Erythroblast (primary cell): Measurements from ENCODE around the gene GCK.
A peak's percentile ranks its signal among the peaks of the same experiment; 100 is the strongest.

Experiments used
- DNase-seq, 2 experiments: peaks; one replicate each; lab custom pipeline; 2025; lab: John Stamatoyannopoulos, UW
- GATA1 ChIP-seq: IDR thresholded peaks from 2 replicates; pipeline ENCODE4 v1.6.1; 2011; ENCODE audit warnings: low read depth, mild to moderate bottlenecking, control low read depth, low read length, moderate library complexity
- POLR2A ChIP-seq: IDR thresholded peaks from 2 replicates; pipeline ENCODE4 v1.6.1; 2011; ENCODE audit warnings: mild to moderate bottlenecking, low read length

GCK gene

GRCh38 chr7:44218418-44219201, 29.4 kb upstream of the GCK start:
- DNase-seq, result no peak
- no peak for TF ChIP-seq POLR2A
- TF ChIP-seq GATA1, result no peak

DNA sequence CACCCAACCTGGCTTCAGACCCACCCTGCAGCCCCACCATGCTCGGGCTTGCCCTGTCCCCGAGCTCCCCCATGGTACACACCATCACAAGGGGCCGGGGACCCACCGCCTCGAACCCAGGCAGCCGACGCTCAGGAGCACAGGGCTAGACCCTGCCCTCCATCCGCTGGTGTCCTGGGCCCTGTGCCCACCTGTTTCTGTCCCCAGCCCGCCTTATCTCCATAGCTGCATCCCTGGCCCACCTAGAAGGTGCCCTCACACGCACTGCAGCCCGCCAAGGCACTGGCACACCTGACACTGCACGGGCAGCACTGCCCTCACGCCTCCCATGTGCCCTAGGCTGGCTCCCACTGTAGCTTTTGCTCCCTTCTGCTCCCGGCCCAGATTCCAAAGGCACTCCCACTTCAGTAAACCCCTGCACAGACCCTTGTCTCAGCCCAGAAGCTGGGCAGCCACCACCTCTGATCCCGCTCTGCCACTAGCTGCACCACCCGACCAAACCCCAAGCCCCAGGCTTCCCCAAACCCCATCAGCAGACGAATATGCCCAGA, 28.7 kb upstream of the GCK start:
- no peak for DNase-seq
- TF ChIP-seq GATA1 (no peak), POLR2A (no peak)

- DNase-seq, result no peak
- TF ChIP-seq GATA1 (no peak), POLR2A (no peak)
These were observed 28.0 kb upstream of the GCK start for GRCh38 chr7:44217223-44217714.

GRCh38 chr7:44216521-44217222, 27.4 kb upstream of the GCK start:
- no peak for DNase-seq
- TF ChIP-seq GATA1 (no peak), POLR2A (no peak)

GRCh38 chr7:44216019-44216418, 26.8 kb upstream of the GCK start:
- TF ChIP-seq GATA1 (no peak), POLR2A (no peak)
- no peak for DNase-seq

GRCh38 chr7:44215531-44215930, 26.3 kb upstream of the GCK start:
- TF ChIP-seq POLR2A, result no peak
- TF ChIP-seq GATA1, result no peak
- DNase-seq, result no peak

DNA sequence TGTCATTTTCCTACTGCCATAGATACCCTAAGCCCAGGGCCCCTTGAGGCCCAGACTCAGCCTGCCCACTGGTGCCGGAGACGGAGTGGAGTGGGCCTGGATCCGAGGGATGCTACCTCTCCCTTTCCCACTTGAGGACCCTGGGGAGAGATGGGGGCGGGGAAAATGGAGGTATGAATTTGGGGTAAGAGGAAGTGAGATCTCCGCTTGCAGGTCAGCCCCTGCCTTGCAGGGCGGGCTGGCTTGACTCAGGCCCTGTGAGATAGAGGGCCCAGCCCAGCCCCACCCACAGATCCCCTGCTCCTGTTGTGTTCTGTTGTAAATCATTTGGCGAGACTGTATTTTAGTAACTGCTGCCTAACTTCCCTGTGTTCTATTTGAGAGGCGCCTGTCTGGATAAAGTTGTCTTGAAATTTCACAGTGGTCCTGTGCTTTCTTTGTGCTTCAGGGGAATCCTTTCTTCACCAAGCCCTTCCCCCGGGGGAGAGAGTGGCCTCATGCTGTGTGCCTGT, 24.7 kb upstream of the GCK start:
- DNase-seq, result peak; percentile 35 to 38
- TF ChIP-seq POLR2A, result no peak
- TF ChIP-seq GATA1, result no peak

DNA sequence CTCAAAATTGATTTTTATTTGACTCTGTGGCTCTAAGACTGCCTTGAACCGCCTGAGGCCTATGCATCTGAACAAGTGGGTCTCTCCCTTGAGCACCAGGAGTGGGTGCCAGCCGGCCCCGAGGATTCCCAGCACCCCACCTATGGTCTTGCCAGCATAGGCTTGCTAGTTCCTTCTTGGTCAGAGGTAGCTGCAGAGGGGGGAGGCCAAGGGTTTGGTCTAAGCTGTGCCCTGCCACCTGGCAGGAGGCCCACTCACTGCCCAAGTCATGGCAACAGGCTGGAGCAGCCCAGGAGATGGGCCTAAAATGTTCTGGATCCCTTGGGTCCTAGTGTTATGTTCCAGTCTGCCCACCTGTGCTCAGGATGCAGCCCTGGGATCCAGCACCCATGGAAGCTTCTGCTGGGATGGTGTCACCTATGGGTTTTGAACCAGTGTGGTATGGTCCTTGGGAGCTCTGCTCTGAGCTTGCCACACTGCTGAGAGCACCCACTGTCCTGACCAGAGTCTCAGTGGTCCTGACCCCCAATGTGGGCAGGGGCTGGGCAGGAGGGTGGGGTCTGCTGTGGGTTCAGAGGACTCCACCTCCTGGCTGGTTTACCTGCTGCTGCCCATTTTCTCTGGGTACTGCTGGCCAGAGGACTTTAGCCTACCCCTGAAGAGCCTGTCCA, 24.1 kb upstream of the GCK start:
- TF ChIP-seq GATA1, result no peak
- no peak for DNase-seq

DNA sequence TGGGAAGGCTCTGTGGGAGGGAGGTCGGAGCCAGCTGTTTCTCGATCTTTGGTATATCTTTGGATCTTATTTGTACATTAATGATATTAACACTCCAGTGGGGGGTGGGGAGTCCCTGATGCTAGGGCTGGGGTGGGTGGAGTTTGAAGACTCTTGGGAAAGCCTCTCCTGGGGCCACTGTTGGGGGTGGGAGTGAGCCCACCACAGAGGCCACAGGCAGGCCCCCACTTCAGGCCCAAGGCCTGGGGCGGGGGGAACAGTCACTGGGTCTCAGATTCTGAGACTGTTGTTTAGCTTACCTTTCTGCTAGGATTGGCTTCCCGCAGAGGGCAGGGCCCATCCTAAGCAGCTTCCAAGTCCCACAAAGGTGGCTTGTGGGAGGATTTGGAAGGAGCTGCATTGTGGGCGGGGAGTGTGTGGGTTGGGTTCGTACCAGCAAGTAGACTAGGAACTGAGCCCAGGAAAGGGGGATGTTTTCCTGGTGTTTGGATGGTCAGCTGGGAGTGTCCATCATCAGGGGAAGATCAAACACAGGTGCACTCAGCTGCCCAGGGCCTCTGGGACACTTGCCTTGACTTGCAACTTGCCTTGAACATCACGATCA, 23.4 kb upstream of the GCK start:
- DNase-seq, result no peak
- TF ChIP-seq POLR2A (no peak), GATA1 (no peak)

- TF ChIP-seq GATA1, result no peak
- no peak for TF ChIP-seq POLR2A
- DNase-seq, result no peak
These were observed 22.8 kb upstream of the GCK start for GRCh38 chr7:44212018-44212417.

DNA sequence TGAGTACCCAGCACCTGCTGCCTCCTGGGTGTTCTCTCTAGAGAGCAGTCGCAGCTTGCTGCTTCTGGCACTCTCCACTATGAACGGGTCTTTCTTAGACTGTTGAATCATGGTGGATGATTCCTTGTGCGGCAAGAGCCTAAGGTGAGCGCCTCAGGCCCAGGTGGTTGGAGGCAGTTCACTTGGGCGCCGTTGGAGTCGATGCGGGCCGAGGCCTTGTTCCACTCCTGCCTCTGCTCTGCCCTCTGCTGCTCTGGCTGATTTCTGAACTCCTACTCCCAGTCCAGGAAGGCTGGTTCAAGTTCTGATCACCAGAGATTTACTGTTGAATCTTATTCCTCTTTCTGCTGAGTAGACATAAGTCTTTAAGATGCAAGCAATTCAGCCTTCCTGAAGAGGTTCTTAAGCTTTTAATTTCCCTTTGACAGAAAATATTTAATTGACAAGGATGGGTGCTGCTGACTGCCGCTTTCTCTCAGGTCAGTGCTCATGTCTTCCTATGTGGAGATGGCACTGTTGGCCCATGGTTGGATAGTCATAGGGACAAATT, 22.0 kb upstream of the GCK start:
- no peak for DNase-seq
- no peak for TF ChIP-seq GATA1
- TF ChIP-seq POLR2A, result no peak

DNA sequence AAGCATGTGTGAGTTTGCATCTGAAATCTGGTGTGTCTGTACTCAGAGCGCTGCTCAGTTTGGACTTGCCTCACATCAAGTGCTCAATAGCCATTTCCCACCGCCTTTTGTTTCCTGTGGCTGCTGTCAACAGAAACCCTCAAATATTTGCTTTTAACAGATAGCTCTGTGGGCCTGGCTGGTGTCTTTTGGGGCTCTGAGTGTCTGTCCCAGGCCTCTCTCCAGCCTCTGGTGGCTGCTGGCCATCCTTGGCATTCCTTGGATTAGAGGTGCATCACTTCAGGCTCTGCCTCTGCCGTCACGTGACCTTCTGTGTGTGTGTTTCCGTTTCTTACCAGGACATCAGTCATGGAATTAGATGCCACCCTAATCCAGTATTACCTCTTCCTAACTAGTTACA, 20.9 kb upstream of the GCK start:
- TF ChIP-seq GATA1 (no peak), POLR2A (no peak)
- no peak for DNase-seq

- no peak for TF ChIP-seq GATA1
These were observed 18.8 kb upstream of the GCK start for GRCh38 chr7:44208085-44208484.

More at GRCh38 chr7:44208085-44208484, 18.8 kb upstream of the GCK start:
- DNase-seq, result no peak
